ENCODE measurements around the gene TTC28.

- TF ChIP-seq, protein P1, sequence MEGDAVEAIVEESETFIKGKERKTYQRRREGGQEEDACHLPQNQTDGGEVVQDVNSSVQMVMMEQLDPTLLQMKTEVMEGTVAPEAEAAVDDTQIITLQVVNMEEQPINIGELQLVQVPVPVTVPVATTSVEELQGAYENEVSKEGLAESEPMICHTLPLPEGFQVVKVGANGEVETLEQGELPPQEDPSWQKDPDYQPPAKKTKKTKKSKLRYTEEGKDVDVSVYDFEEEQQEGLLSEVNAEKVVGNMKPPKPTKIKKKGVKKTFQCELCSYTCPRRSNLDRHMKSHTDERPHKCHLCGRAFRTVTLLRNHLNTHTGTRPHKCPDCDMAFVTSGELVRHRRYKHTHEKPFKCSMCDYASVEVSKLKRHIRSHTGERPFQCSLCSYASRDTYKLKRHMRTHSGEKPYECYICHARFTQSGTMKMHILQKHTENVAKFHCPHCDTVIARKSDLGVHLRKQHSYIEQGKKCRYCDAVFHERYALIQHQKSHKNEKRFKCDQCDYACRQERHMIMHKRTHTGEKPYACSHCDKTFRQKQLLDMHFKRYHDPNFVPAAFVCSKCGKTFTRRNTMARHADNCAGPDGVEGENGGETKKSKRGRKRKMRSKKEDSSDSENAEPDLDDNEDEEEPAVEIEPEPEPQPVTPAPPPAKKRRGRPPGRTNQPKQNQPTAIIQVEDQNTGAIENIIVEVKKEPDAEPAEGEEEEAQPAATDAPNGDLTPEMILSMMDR (IDR thresholded peaks at IDR 0.05) = no peak
- no peak for TF ChIP-seq EZH2 (IDR thresholded peaks at IDR 0.05)
Observed at GRCh38 chr22:27990451-27990840, 689.2 kb downstream of the TTC28 start.
